ENCODE results near the gene ATG9B. TPM values are rescaled to one million over a fixed set of nuclear protein-coding genes. Genes with fewer than 3 reads are reported as not detected.

ATG9B gene
- total RNA-seq, 1 donor from 2014 or later, result 0.85 TPM

DNA sequence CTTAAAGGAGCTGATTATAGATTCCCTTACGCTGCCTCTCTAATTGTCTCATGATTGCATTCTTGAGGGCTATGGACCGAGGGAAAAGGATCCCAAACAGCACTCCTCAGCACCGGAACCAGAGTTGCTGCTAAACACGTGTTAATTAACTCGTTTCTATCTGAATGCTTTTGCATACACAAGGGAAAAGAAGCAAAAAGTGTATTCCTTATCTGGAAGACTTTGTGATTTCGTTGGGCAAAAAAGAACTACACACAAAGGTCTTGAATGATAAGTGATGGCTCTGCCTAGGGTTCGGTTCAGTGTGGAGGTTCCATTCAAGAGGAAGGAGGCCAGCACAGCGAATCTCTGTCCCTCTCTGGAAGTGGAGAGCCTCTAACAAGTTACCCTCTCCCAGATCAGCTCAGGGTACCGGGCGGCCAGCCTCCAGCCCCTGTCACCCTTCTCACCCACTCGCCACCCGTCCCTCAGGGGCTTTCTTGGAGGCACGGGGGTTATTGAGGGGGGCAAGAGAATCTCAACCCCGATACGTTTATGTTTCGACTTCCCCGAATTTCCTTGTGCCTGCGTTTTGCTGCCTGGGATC, 34.6 kb upstream of the ATG9B start:
- no peaks in the 10 kb centered on the region for H3K9me3 Mint-ChIP-seq (ENCODE audit: unreplicated experiment)
- peaks cover 4% of the 10 kb centered on the region for H3K36me3 Mint-ChIP-seq (ENCODE audit: low read depth, unreplicated experiment)
- peak overlapping the region; percentile 96 for H3K4me3 Mint-ChIP-seq (ENCODE audit: unreplicated experiment)
- TF ChIP-seq CTCF (IDR thresholded peaks at IDR 0.05; ENCODE audit: unreplicated experiment), result no peak
- DNase-seq (ENCODE audit: low spot score), result no peak
- peaks cover 18% of the 10 kb centered on the region for H3K27me3 Mint-ChIP-seq (ENCODE audit: unreplicated experiment)
- H3K27ac Mint-ChIP-seq (ENCODE audit: unreplicated experiment), result peak overlapping the region; percentile 89
- peaks cover 35% of the 10 kb centered on the region for H3K4me1 Mint-ChIP-seq (ENCODE audit: unreplicated experiment)

DNA sequence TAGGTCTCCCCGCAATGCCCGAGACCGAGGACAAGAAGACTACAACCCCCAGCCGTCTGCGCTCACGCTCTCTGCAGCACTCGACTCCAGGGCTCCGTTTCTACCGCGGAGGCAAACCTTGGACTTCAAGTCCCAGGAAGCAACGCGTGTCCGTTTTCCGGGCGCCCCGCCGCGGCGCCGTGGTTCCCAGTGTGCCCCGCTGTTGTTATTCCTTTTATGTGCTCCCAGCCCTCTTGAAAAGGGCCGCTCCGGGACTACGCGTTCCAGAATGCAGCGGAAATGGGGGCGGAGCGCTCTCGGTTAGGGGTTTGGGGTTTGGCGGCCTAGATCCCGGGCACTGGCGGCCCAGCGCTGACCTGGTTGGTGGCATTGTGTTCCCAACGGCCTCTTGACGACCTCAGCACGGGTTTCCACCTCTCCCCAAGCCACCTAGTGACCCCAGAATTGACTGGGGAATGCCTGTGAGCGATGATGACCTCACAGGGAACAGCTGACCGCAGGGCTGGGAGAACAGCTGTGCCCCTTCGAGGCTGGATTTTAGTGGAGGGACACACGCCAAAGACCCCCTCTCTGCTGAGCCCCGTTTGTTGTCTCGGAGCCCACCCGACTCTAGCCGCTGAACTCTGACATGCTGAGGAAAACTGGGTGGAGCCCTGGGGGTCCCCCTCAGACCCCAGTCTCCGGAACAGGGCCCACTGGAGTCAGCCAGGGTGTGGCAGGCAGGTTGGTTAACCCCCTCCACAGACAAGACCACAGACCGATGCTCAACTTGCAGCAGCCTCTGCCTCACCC, 33.9 kb upstream of the ATG9B start:
- Mint-ChIP-seq H3K9me3 (ENCODE audit: unreplicated experiment) (no peaks in the 10 kb centered on the region), H3K27me3 (ENCODE audit: unreplicated experiment) (peaks cover 18% of the 10 kb centered on the region), H3K27ac (ENCODE audit: unreplicated experiment) (peak overlapping the region; percentile 89), H3K36me3 (ENCODE audit: low read depth, unreplicated experiment) (peaks cover 4% of the 10 kb centered on the region), H3K4me3 (ENCODE audit: unreplicated experiment) (peak overlapping the region; percentile 96), H3K4me1 (ENCODE audit: unreplicated experiment) (peaks cover 35% of the 10 kb centered on the region)
- TF ChIP-seq CTCF (IDR thresholded peaks at IDR 0.05; ENCODE audit: unreplicated experiment), result no peak
- peak; percentile 94 for DNase-seq (ENCODE audit: low spot score)

- TF ChIP-seq CTCF (IDR thresholded peaks at IDR 0.05; ENCODE audit: unreplicated experiment), result no peak
- peak within 1 kb of the TSS; percentile 96 for H3K4me3 Mint-ChIP-seq (ENCODE audit: unreplicated experiment)
- peaks cover 23% of the 10 kb centered on the region for H3K27me3 Mint-ChIP-seq (ENCODE audit: unreplicated experiment)
- peaks cover 9% of the 10 kb centered on the region for H3K36me3 Mint-ChIP-seq (ENCODE audit: low read depth, unreplicated experiment)
- no peaks in the 10 kb centered on the region for H3K9me3 Mint-ChIP-seq (ENCODE audit: unreplicated experiment)
- H3K27ac Mint-ChIP-seq (ENCODE audit: unreplicated experiment), result peak within 1 kb of the TSS; percentile 89
- no peak for DNase-seq (ENCODE audit: low spot score)
- peaks cover 42% of the 10 kb centered on the region for H3K4me1 Mint-ChIP-seq (ENCODE audit: unreplicated experiment)
Observed at GRCh38 chr7:151057506-151057988, 33.3 kb upstream of the ATG9B start, which contains the start of gene CDK5. TSS of gene CDK5 (minus strand) at chr7:151057897. CDS start at chr7:151057848, 49 bp downstream.

DNA sequence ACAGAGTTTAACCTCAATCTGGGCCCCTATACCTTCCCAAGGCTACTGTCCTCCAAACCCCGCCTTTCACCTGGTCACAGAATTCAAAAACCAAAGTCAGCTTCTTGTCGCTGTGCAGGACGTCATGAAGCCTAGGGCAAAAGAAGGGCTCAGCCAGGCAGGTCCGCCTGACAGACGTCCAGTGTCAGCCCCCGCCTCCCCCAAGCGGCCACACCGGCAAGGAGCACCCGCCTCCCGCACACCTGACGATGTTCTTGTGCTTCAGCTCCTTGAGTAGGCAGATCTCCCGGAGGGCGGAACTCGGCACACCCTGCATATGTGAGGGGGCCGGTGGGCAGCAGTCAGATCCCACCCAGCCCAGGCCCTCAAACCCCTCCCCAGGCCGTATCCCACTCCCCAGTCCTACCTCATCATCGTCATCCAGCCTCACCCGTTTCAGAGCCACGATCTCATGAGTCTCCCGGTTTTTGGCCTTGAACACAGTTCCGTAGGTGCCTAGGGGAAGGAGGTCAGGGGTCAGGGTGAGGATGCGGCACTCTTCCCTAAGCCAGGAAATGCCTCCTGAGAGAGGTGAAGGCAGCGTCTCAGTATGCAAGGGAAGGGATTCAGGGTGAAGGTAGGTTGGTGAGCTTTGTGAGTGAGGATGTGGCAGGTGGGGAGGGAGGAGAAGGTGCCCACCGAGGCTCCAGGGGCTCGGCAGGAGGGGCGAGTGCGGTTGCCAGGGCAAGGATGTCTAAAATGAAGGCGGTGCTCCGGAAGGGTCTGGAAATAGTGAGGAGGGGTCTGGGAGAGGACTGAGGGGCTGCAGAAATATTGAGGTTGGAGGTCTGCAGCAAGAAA, 32.6 kb upstream of the ATG9B start:
- Mint-ChIP-seq H3K36me3 (ENCODE audit: low read depth, unreplicated experiment) (peaks cover 11% of the 10 kb centered on the region), H3K9me3 (ENCODE audit: unreplicated experiment) (no peaks in the 10 kb centered on the region), H3K27ac (ENCODE audit: unreplicated experiment) (peak overlapping the region; percentile 88), H3K27me3 (ENCODE audit: unreplicated experiment) (peaks cover 23% of the 10 kb centered on the region), H3K4me3 (ENCODE audit: unreplicated experiment) (peak overlapping the region; percentile 96), H3K4me1 (ENCODE audit: unreplicated experiment) (peaks cover 41% of the 10 kb centered on the region)
- TF ChIP-seq CTCF (IDR thresholded peaks at IDR 0.05; ENCODE audit: unreplicated experiment), result no peak
- DNase-seq (ENCODE audit: low spot score), result no peak

Measured in endothelial cell (in vitro differentiated cells).